Effector CD8-positive, alpha-beta T cell (primary cell): ENCODE results near the gene RGS19.
A peak's percentile ranks its signal among the peaks of the same experiment; 100 is the strongest.
"Not testable (repeated sequence)": the region's sequence is repeated elsewhere in the genome, so short reads cannot be mapped to it uniquely, and the experiment has no call there.

Experiments
- DNase-seq: peaks from one replicate; lab custom pipeline; 2025; lab: John Stamatoyannopoulos, UW

RGS19 gene

GRCh38 chr20:64092258-64093012 is 13.1 kb upstream of the RGS19 start:
- no peak for DNase-seq

GRCh38 chr20:64091770-64092169 is 12.5 kb upstream of the RGS19 start:
- DNase-seq, result no peak

- DNase-seq, result no peak
Measured at GRCh38 chr20:64091340-64091739, 12.0 kb upstream of the RGS19 start.

- DNase-seq, result no peak
Measured at GRCh38 chr20:64090165-64090564, 10.8 kb upstream of the RGS19 start.

GRCh38 chr20:64088586-64088985 is 9.3 kb upstream of the RGS19 start:
- DNase-seq, result not testable (repeated sequence)

- DNase-seq, result not testable (repeated sequence)
Measured at GRCh38 chr20:64087226-64087825, 8.0 kb upstream of the RGS19 start.

GRCh38 chr20:64086801-64087200 is 7.5 kb upstream of the RGS19 start:
- no peak for DNase-seq

- no peak for DNase-seq
Measured at GRCh38 chr20:64084685-64085152, 5.4 kb upstream of the RGS19 start.

GRCh38 chr20:64083804-64084684 is 4.7 kb upstream of the RGS19 start, which contains the start of gene LKAAEAR1:
Gene LKAAEAR1, minus strand, starts transcription at chr20:64084398. Its CDS starts 179 bp downstream, at chr20:64084219.
- no peak for DNase-seq

- DNase-seq, result peak; percentile 28
Measured at GRCh38 chr20:64083378-64083803, 4.1 kb upstream of the RGS19 start.

GRCh38 chr20:64082820-64083377 is 3.6 kb upstream of the RGS19 start:
- DNase-seq, result no peak

GRCh38 chr20:64082126-64082731 is 2.9 kb upstream of the RGS19 start:
- no peak for DNase-seq

GRCh38 chr20:64081624-64081964 is 2.3 kb upstream of the RGS19 start:
- no peak for DNase-seq

- DNase-seq, result no peak
Measured at GRCh38 chr20:64080813-64081623, 1.7 kb upstream of the RGS19 start.

GRCh38 chr20:64080013-64080812 is 895 bp upstream of the RGS19 start, which contains the start of gene OPRL1:
Gene OPRL1, plus strand, starts transcription at chr20:64080082. Its CDS starts 12,639 bp downstream, at chr20:64092721.
- peak; percentile 56 for DNase-seq

- no peak for DNase-seq
Measured at GRCh38 chr20:64078934-64079272, 415 bp downstream of the RGS19 start.

GRCh38 chr20:64077876-64078551 is 1.3 kb downstream of the RGS19 start:
- DNase-seq, result peak; percentile 42

GRCh38 chr20:64077541-64077875 is 1.8 kb downstream of the RGS19 start:
- no peak for DNase-seq

- peak; percentile 11 for DNase-seq
Measured at GRCh38 chr20:64077094-64077493, 2.2 kb downstream of the RGS19 start.
